Sigmoid colon (tissue), 7 donors: ENCODE measurements around the gene KANK2. TPM values are rescaled to one million over a fixed set of nuclear protein-coding genes. Genes with fewer than 3 reads are reported as not detected.

Source experiments
- DNase-seq: peaks from one replicate; pipeline ENCODE4 v3.0.0-alpha.2; 2019
- H3K27ac ChIP-seq, 4 donors: fragments of 200-600 bp; sonication (generic); one replicate each; pipeline ENCODE4 v1.5.1; 2016 to 2019; ENCODE audit warnings: mild to moderate bottlenecking in 1 of 4
- H3K27me3 ChIP-seq, 3 donors: fragments of 200-600 bp; sonication (generic); one replicate each; pipeline ENCODE4 v1.5.1; 2019; ENCODE audit warnings: mild to moderate bottlenecking in 1 of 3
- H3K36me3 ChIP-seq, 4 donors: fragments of 200-600 bp; sonication (generic); one replicate each; pipeline ENCODE4 v1.5.1; 2016 to 2019
- H3K4me1 ChIP-seq, 4 donors: fragments of 200-600 bp; sonication (generic); one replicate each; pipeline ENCODE4 v1.5.1; 2017 to 2019
- H3K4me3 ChIP-seq, 4 donors: fragments of 200-600 bp; sonication (generic); one replicate each; pipeline ENCODE4 v1.5.1; 2017 to 2019; ENCODE audit warnings: mild to moderate bottlenecking in 2 of 4, moderate library complexity in 1 of 4
- H3K9me3 ChIP-seq, 4 donors: fragments of 200-600 bp in 3 of 4; sonication (generic) in 3 of 4; one replicate each; pipeline versions ENCODE4 v1.5.1 to v1.6.1; 2013 to 2019
- CTCF ChIP-seq, 4 experiments: fragments of 450-650 bp in 3 of 4; fragments of 200-600 bp in 1 of 4; IDR thresholded peaks; one replicate each; pipeline ENCODE4 v1.5.1; 2016 to 2019; ENCODE audit warnings: antibody characterized with exemption in 4 of 4, mild to moderate bottlenecking in 3 of 4, moderate library complexity in 2 of 4
- EP300 ChIP-seq, 4 donors: sonication (generic); formaldehyde crosslinking; IDR thresholded peaks; one replicate each; pipeline ENCODE4 v1.6.1; 2017; ENCODE audit warnings: antibody characterized with exemption in 4 of 4
- POLR2A ChIP-seq, 2 donors: fragments of 450-650 bp; IDR thresholded peaks; one replicate each; pipeline ENCODE4 v1.6.1; 2016; ENCODE audit warnings: antibody characterized with exemption in 2 of 2, mild to moderate bottlenecking in 2 of 2, moderate library complexity in 2 of 2
- POLR2AphosphoS5 ChIP-seq, 4 donors: sonication (generic); formaldehyde crosslinking; IDR thresholded peaks; one replicate each; pipeline ENCODE4 v1.6.1; 2017; ENCODE audit warnings: antibody characterized with exemption in 4 of 4
- WGBS, 2 donors: extraction: QIAGEN DNeasy Blood & Tissue Kit; methylation state at CpG; one replicate each; pipeline ENCODE4 v1.1.7; 2013; 5-methylcytosine and 5-hydroxymethylcytosine counted together
- intact Hi-C: fragments of 100-400 bp; cut with DNase I; formaldehyde crosslinking; loops from one replicate; pipeline ENCODE4 v1.15.1; 2023
- polyA plus RNA-seq, 3 donors: library from polyadenylated mRNA; stranded (reverse); fragments of 200-250 nt; gene quantifications; one replicate each; pipeline ENCODE4 v1.2.3, GENCODE V29; 2013
- total RNA-seq, 4 donors: library from RNA; depleted of rRNA; stranded (reverse); fragments of >200 nt; gene quantifications; one replicate each; pipeline ENCODE4 v1.1.0, GENCODE V29; 2016
- donor health status: healthy with polysubstance abuse.
- donor health status: Bipolar disorder and iron deficiency.
- donor health status: healthy.

KANK2 gene
- total and polyA plus RNA-seq, 7 donors: 29.8 to 1,314 (median 691) TPM

- H3K4me3 ChIP-seq: peak overlapping the region in 3 of 4 donors; percentile 31 to 45 (median 43)
- intact Hi-C loops: loop anchor here (1.0 to 10.0 kb wide), 3 partner anchors 67 to 259 kb away; no protein-coding TSS in a partner anchor
- 83 to 86% methylated on average over 9 of the region's 9 CpGs for WGBS, 2 donors
- no peak for DNase-seq
- peaks cover 0 to 24% (median 2%) of the 10 kb centered on the region in 4 donors for H3K36me3 ChIP-seq
- H3K9me3 ChIP-seq: no peaks in the 10 kb centered on the region
- peaks cover 0 to 49% (median 37%) of the 10 kb centered on the region in 4 donors for H3K4me1 ChIP-seq
- peak overlapping the region; percentile 91 to 98 (median 94) for H3K27ac ChIP-seq
- H3K27me3 ChIP-seq: no peaks in the 10 kb centered on the region
- no peak for TF ChIP-seq EP300 (IDR thresholded peaks at IDR 0.05)
- peak in 1 of 4 experiments; percentile 35 for TF ChIP-seq CTCF (IDR thresholded peaks at IDR 0.05)
- TF ChIP-seq POLR2A (IDR thresholded peaks at IDR 0.05): no peak
- TF ChIP-seq POLR2AphosphoS5 (IDR thresholded peaks at IDR 0.05): no peak
Observed at GRCh38 chr19:11204076-11204602, 6.8 kb upstream of the KANK2 start.

GRCh38 chr19:11203194-11204075 is 6.1 kb upstream of the KANK2 start:
- 50 to 58% methylated on average over 17 of the region's 17 CpGs for WGBS, 2 donors
- H3K36me3 ChIP-seq: peaks cover 0 to 17% (median 0%) of the 10 kb centered on the region in 4 donors
- H3K27me3 ChIP-seq: no peaks in the 10 kb centered on the region
- peaks cover 0 to 56% (median 44%) of the 10 kb centered on the region in 4 donors for H3K4me1 ChIP-seq
- DNase-seq: peak; percentile 97
- peak in 3 of 4 donors; percentile 49 to 80 (median 69) for TF ChIP-seq EP300 (IDR thresholded peaks at IDR 0.05)
- no peak for TF ChIP-seq POLR2A (IDR thresholded peaks at IDR 0.05)
- TF ChIP-seq CTCF (IDR thresholded peaks at IDR 0.05): peak; percentile 89 to 96 (median 96)
- TF ChIP-seq POLR2AphosphoS5 (IDR thresholded peaks at IDR 0.05): peak; percentile 57 to 75 (median 72)
- intact Hi-C loops: loop anchor here (1.0 to 10.0 kb wide), 3 partner anchors 66 to 259 kb away; no protein-coding TSS in a partner anchor
- no peaks in the 10 kb centered on the region for H3K9me3 ChIP-seq
- H3K27ac ChIP-seq: peak overlapping the region; percentile 91 to 98 (median 94)
- H3K4me3 ChIP-seq: peak overlapping the region in 3 of 4 donors; percentile 31 to 45 (median 43)

GRCh38 chr19:11202488-11203193 is 5.3 kb upstream of the KANK2 start:
- Histone ChIP-seq H3K9me3 (no peaks in the 10 kb centered on the region), H3K27me3 (no peaks in the 10 kb centered on the region), H3K4me3 (peak overlapping the region in 1 of 4 donors; percentile 45), H3K27ac (peak overlapping the region; percentile 91 to 98 (median 94)), H3K4me1 (peaks cover 0 to 63% (median 51%) of the 10 kb centered on the region in 4 donors), H3K36me3 (peaks cover 0 to 15% (median 0%) of the 10 kb centered on the region in 4 donors)
- intact Hi-C loops: loop anchor here (10.0 kb wide), 1 partner anchor 258 kb away; no protein-coding TSS in a partner anchor
- DNase-seq: no peak
- TF ChIP-seq EP300 (IDR thresholded peaks at IDR 0.05) (no peak), POLR2A (IDR thresholded peaks at IDR 0.05) (no peak), CTCF (IDR thresholded peaks at IDR 0.05) (no peak), POLR2AphosphoS5 (IDR thresholded peaks at IDR 0.05) (no peak)
- whole genome bisulfite sequencing, 2 donors: 86 to 87% methylated on average over 20 of the region's 20 CpGs

GRCh38 chr19:11201791-11202190 is 4.4 kb upstream of the KANK2 start:
- intact Hi-C loops: loop anchor here (10.0 kb wide), 1 partner anchor 257 kb away; no protein-coding TSS in a partner anchor
- Histone ChIP-seq H3K27me3 (no peaks in the 10 kb centered on the region), H3K36me3 (peaks cover 0 to 15% (median 0%) of the 10 kb centered on the region in 4 donors), H3K9me3 (no peaks in the 10 kb centered on the region), H3K4me1 (peaks cover 0 to 63% (median 51%) of the 10 kb centered on the region in 4 donors), H3K27ac (peak overlapping the region; percentile 91 to 98 (median 94)), H3K4me3 (no peak overlapping the region)
- DNase-seq: no peak
- WGBS, 2 donors: 93 to 95% methylated on average over 24 of the region's 24 CpGs
- TF ChIP-seq EP300 (IDR thresholded peaks at IDR 0.05) (no peak), POLR2AphosphoS5 (IDR thresholded peaks at IDR 0.05) (no peak), POLR2A (IDR thresholded peaks at IDR 0.05) (no peak), CTCF (IDR thresholded peaks at IDR 0.05) (no peak)
